ENCODE results near the gene MARCO. TPM values are rescaled to one million over a fixed set of nuclear protein-coding genes. Genes with fewer than 3 reads are reported as not detected.

MARCO gene
- polyA plus RNA-seq, 1 of the 3 experiments (the other 2 are of a cell fraction): not detected

DNA sequence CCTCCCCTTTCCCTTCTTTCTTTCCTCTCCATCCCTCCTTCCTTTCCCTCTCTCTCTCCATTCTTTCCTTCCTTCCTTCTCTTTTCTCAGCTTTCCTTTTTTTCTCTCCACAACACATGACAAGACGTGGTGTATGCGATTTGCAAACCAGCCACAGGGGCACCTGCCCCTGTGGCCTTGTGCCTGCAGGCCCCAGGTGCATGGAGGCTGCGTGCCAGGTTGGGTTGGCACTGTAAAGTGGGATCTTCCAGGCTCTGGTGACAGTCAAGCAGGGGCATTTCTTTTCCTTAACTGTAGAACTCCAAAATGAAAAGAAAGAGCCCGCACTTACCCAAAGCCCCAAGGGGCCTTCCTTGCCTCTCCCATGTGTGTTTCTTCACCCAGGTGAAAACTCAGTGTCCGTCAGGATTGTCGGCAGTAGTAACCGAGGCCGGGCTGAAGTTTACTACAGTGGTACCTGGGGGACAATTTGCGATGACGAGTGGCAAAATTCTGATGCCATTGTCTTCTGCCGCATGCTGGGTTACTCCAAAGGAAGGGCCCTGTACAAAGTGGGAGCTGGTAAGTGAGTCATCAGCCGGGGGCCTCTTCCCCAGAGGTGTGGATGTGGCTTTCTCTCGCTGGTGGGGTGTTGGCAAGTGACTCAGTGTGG, 50.9 kb downstream of the MARCO start:
- H3K36me3 ChIP-seq (replicated peaks in 1 of 2; ENCODE audit: control insufficient read depth in 1 of 2, insufficient read depth in 2 of 2, low read length in 1 of 2): no peaks in the 10 kb centered on the region
- H3K27ac ChIP-seq (ENCODE audit: low read depth in 2 of 2, low read length in 1 of 2): no peak overlapping the region
- no peaks in the 10 kb centered on the region for H3F3A ChIP-seq (replicated peaks; ENCODE audit: insufficient read depth)
- POLR2A ChIA-PET: no interaction called here
- CTCF ChIA-PET: no interaction called here
- H3K9ac ChIP-seq: no peak overlapping the region
- no peaks in the 10 kb centered on the region for H3K79me2 ChIP-seq (ENCODE audit: insufficient read depth)
- no peaks in the 10 kb centered on the region for H3K9me2 ChIP-seq
- H3K9me3 ChIP-seq: no peaks in the 10 kb centered on the region
- no peaks in the 10 kb centered on the region for H4K20me1 ChIP-seq (ENCODE audit: insufficient read depth)
- H3K4me2 ChIP-seq: no peak overlapping the region
- H3K27me3 ChIP-seq (ENCODE audit: insufficient read depth): peaks cover 5% of the 10 kb centered on the region; the same call in 1 of the 2 replicates
- no peak overlapping the region for H2AFZ ChIP-seq (ENCODE audit: low read depth)
- no peaks in the 10 kb centered on the region for H3K4me1 ChIP-seq (ENCODE audit: control insufficient read depth in 1 of 2, insufficient read depth in 2 of 2, low read depth in 1 of 2, low read length in 1 of 2)
- no peak overlapping the region for H3K4me3 ChIP-seq (ENCODE audit: low read depth in 2 of 2, low read length in 1 of 2)
- WGBS (ENCODE audit: low lambda C conversion rate): 26% methylated on average over 13 of the region's 13 CpGs
- TF ChIP-seq MXI1 (IDR thresholded peaks at IDR 0.05; ENCODE audit: low read depth, low read length) (no peak), TEAD4 (IDR thresholded peaks at IDR 0.05; ENCODE audit: borderline replicate concordance, insufficient read depth) (no peak), IRF3 (IDR thresholded peaks at IDR 0.05; ENCODE audit: low read depth, low read length) (no peak), RFX5 (IDR thresholded peaks at IDR 0.05; ENCODE audit: low read length) (no peak), PBX3 (IDR thresholded peaks at IDR 0.05) (no peak), TCF12 (IDR thresholded peaks at IDR 0.05) (no peak), FOXJ3 (CRISPR knock-in tag; IDR thresholded peaks at IDR 0.05) (no peak), RAD21 (IDR thresholded peaks at IDR 0.05; ENCODE audit: low read length) (no peak), EZH2phosphoT487 (IDR thresholded peaks at IDR 0.05; ENCODE audit: borderline replicate concordance, low read depth) (no peak), RXRA (IDR thresholded peaks at IDR 0.05; ENCODE audit: borderline replicate concordance, low read depth) (no peak), TAF1 (IDR thresholded peaks at IDR 0.05; ENCODE audit: borderline replicate concordance, low read depth, low read length) (no peak), MAX (IDR thresholded peaks at IDR 0.05; ENCODE audit: low read depth) (no peak), GATA2 (CRISPR knock-in tag; IDR thresholded peaks at IDR 0.05) (no peak), FOSL2 (IDR thresholded peaks at IDR 0.05; ENCODE audit: borderline replicate concordance, low read depth) (no peak), NFIC (IDR thresholded peaks at IDR 0.05; ENCODE audit: borderline replicate concordance) (no peak), EP300 (IDR thresholded peaks at IDR 0.05; ENCODE audit: borderline replicate concordance in 1 of 2, low read depth in 1 of 2, low read length in 1 of 2) (no peak), NRF1 (IDR thresholded peaks at IDR 0.05; ENCODE audit: low read depth, low read length) (no peak)
- TF ChIP-seq, protein P1, sequence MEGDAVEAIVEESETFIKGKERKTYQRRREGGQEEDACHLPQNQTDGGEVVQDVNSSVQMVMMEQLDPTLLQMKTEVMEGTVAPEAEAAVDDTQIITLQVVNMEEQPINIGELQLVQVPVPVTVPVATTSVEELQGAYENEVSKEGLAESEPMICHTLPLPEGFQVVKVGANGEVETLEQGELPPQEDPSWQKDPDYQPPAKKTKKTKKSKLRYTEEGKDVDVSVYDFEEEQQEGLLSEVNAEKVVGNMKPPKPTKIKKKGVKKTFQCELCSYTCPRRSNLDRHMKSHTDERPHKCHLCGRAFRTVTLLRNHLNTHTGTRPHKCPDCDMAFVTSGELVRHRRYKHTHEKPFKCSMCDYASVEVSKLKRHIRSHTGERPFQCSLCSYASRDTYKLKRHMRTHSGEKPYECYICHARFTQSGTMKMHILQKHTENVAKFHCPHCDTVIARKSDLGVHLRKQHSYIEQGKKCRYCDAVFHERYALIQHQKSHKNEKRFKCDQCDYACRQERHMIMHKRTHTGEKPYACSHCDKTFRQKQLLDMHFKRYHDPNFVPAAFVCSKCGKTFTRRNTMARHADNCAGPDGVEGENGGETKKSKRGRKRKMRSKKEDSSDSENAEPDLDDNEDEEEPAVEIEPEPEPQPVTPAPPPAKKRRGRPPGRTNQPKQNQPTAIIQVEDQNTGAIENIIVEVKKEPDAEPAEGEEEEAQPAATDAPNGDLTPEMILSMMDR (IDR thresholded peaks at IDR 0.05): no peak
- no peak for DNase-seq

Data from SK-N-SH (cell line).